Adrenal gland (tissue), 5 donors: ENCODE measurements around the gene KIF22.

Experiments used
- CTCF ChIP-seq, 6 experiments: fragments of 450-650 bp in 4 of 6; fragments of 200-600 bp in 2 of 6; sonication (generic) in 1 of 6; IDR thresholded peaks; 1 replicate in 5 of 6; 2 replicates in 1 of 6; pipeline versions ENCODE4 v1.5.1 to v1.8.0; 2016 to 2021; ENCODE audit warnings: antibody characterized with exemption in 6 of 6, mild to moderate bottlenecking in 2 of 6, moderate library complexity in 1 of 6
- POLR2A ChIP-seq, 2 donors: fragments of 450-650 bp; IDR thresholded peaks; one replicate each; pipeline ENCODE4 v1.6.1; 2017; ENCODE audit warnings: antibody characterized with exemption in 2 of 2, mild to moderate bottlenecking in 2 of 2, moderate library complexity in 1 of 2
- donor health status: DM: no; HTN: no; CAD: no.

GRCh38 chr16:29834079-29834478 is 43.5 kb downstream of the KIF22 start:
- no peak for TF ChIP-seq CTCF (IDR thresholded peaks at IDR 0.05)
- no peak for TF ChIP-seq POLR2A (IDR thresholded peaks at IDR 0.05)
